A673 (cell line): ENCODE measurements around the gene ZSCAN30. TPM values are rescaled to one million over a fixed set of nuclear protein-coding genes. Genes with fewer than 3 reads are reported as not detected.
"Not testable (repeated sequence)": the region's sequence is repeated elsewhere in the genome, so short reads cannot be mapped to it uniquely, and the experiment has no call there.

Source experiments
- BruUV-seq: library from RNA; stranded (reverse); fragments of 400-500 nt; replicated peaks from 2 replicates; lab custom pipeline; 2021; lab: Mats Ljungman, UMichigan
- CTCF ChIA-PET: fragments of 300-600 bp; sonication (Branson Sonifier 250); formaldehyde crosslinking; loops from one replicate; lab custom pipeline; 2022; ENCODE audit warnings: antibody characterized with exemption; lab: Charles Lee
- POLR2A ChIA-PET: fragments of 300-600 bp; sonication (Branson Sonifier 250); formaldehyde crosslinking; loops from one replicate; lab custom pipeline; 2022; ENCODE audit warnings: antibody characterized with exemption; ENCODE audit not compliant: low non-redundant PET; lab: Charles Lee
- DNase-seq: peaks from one replicate; pipeline ENCODE4 v3.0.0-alpha.2; 2015; ENCODE audit warnings: low spot score
- H3K27ac ChIP-seq: fragments of 200-600 bp; sonication (generic); 2 replicates; pipeline ENCODE4 v1.5.1; 2016; ENCODE audit warnings: mixed run types, low read depth, mild to moderate bottlenecking, mixed read lengths, antibody characterized with exemption, low read length; ENCODE audit not compliant: poor library complexity, severe bottlenecking
- H3K27me3 ChIP-seq: fragments of 200-600 bp; sonication (generic); replicated peaks from 2 replicates; pipeline ENCODE4 v1.6.1; 2017; ENCODE audit warnings: mixed run types, low read depth, mild to moderate bottlenecking, mixed read lengths, antibody characterized with exemption, low read length; ENCODE audit not compliant: insufficient read depth, poor library complexity
- H3K36me3 ChIP-seq: fragments of 200-600 bp; sonication (generic); 2 replicates; pipeline ENCODE4 v1.6.1; 2016; ENCODE audit warnings: mixed run types, mild to moderate bottlenecking, mixed read lengths, antibody characterized with exemption, low read length; ENCODE audit not compliant: insufficient read depth, poor library complexity, severe bottlenecking
- H3K4me1 ChIP-seq: fragments of 200-600 bp; sonication (generic); 2 replicates; pipeline ENCODE4 v1.6.1; 2017; ENCODE audit warnings: mixed run types, mild to moderate bottlenecking, mixed read lengths, antibody characterized with exemption, low read length; ENCODE audit not compliant: insufficient read depth, poor library complexity, severe bottlenecking
- H3K4me3 ChIP-seq: fragments of 200-600 bp; sonication (generic); 2 replicates; pipeline ENCODE4 v1.5.1; 2016; ENCODE audit warnings: low read depth, mixed run types, mild to moderate bottlenecking, mixed read lengths, low read length; ENCODE audit not compliant: poor library complexity, severe bottlenecking
- H3K9me3 ChIP-seq: fragments of 200-600 bp; sonication (generic); 2 replicates; pipeline ENCODE4 v1.6.1; 2016; ENCODE audit warnings: mixed run types, low read depth, mild to moderate bottlenecking, mixed read lengths, antibody characterized with exemption, low read length; ENCODE audit not compliant: poor library complexity, severe bottlenecking
- EZH2 ChIP-seq: fragments of 200-600 bp; sonication (generic); IDR thresholded peaks from 2 replicates; pipeline ENCODE4 v1.6.1; 2017; ENCODE audit warnings: borderline replicate concordance, low read depth, mild to moderate bottlenecking, mixed read lengths, antibody characterized with exemption, low read length; ENCODE audit not compliant: poor library complexity, severe bottlenecking
- intact Hi-C: fragments of 100-400 bp; cut with micrococcal nuclease; formaldehyde crosslinking; loops from one replicate; pipeline ENCODE4 v1.10.0; 2022; ENCODE audit not compliant: unreplicated experiment
- total RNA-seq: library from RNA; stranded (reverse); gene quantifications from 2 replicates; pipeline ENCODE4 v1.2.3, GENCODE V29; 2021
- TF ChIP-seq, protein P1 (sequence below): fragments of 300-800, 200-600 bp; sonication (generic); conservative IDR thresholded peaks from 2 replicates; pipeline ENCODE4 v1.5.1; 2017; ENCODE audit warnings: low read depth, mild to moderate bottlenecking, antibody characterized with exemption, low read length, moderate library complexity, mixed read lengths

The ZSCAN30 gene
- total RNA-seq, 1 experiment from 2014 or later = 17.0 TPM

DNA sequence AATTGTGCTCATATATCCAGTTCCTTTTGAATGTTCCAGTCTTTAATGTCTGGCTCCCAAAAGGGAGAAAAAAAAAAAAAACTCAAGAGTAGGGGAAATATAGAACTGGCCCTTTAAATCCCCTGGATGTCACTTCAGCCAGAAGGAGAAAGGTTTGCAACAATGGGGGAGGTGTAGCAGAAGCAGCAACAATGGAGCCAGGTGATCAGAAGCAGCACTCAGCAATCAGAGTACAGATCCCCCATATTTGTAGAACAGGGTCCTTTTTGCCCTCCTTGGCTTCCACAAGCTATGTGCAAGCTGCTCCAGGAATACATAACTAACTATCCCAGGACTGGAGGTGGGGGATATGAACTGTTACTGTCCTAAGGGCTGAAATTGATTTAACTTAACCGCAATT lies 75.0 kb downstream of the ZSCAN30 start:
- no peak for TF ChIP-seq EZH2
- TF ChIP-seq, protein P1, sequence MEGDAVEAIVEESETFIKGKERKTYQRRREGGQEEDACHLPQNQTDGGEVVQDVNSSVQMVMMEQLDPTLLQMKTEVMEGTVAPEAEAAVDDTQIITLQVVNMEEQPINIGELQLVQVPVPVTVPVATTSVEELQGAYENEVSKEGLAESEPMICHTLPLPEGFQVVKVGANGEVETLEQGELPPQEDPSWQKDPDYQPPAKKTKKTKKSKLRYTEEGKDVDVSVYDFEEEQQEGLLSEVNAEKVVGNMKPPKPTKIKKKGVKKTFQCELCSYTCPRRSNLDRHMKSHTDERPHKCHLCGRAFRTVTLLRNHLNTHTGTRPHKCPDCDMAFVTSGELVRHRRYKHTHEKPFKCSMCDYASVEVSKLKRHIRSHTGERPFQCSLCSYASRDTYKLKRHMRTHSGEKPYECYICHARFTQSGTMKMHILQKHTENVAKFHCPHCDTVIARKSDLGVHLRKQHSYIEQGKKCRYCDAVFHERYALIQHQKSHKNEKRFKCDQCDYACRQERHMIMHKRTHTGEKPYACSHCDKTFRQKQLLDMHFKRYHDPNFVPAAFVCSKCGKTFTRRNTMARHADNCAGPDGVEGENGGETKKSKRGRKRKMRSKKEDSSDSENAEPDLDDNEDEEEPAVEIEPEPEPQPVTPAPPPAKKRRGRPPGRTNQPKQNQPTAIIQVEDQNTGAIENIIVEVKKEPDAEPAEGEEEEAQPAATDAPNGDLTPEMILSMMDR = no peak
- Histone ChIP-seq H3K36me3 (no peaks in the 10 kb centered on the region), H3K9me3 (no peaks in the 10 kb centered on the region), H3K27ac (no peak overlapping the region), H3K4me1 (no peaks in the 10 kb centered on the region), H3K4me3 (no peak overlapping the region), H3K27me3 (no peaks in the 10 kb centered on the region)
- CTCF ChIA-PET = no interaction called here
- no TSS peak for BruUV-seq
- DNase-seq = no peak
- POLR2A ChIA-PET = no interaction called here
- intact Hi-C loops = no loop called here

- H3K9me3 ChIP-seq, CTCF ChIA-PET, H3K27ac ChIP-seq, H3K4me3 ChIP-seq, H3K27me3 ChIP-seq, H3K4me1 ChIP-seq, POLR2A ChIA-PET, BruUV-seq, H3K36me3 ChIP-seq, DNase-seq, intact Hi-C loops: not testable (repeated sequence)
These were observed 84.1 kb downstream of the ZSCAN30 start for GRCh38 chr18:35205746-35206458.

- Histone ChIP-seq H3K27me3 (no peaks in the 10 kb centered on the region), H3K36me3 (no peaks in the 10 kb centered on the region), H3K9me3 (peaks cover 4% of the 10 kb centered on the region), H3K4me3 (no peak overlapping the region), H3K27ac (no peak overlapping the region), H3K4me1 (no peaks in the 10 kb centered on the region)
- no peak for DNase-seq
- BruUV-seq = no TSS peak
- CTCF ChIA-PET = no interaction called here
- no peak for TF ChIP-seq EZH2
- TF ChIP-seq, protein P1 = no peak
- intact Hi-C loops = no loop called here
- POLR2A ChIA-PET = no interaction called here
These were observed 84.8 kb downstream of the ZSCAN30 start for GRCh38 chr18:35205199-35205712.

GRCh38 chr18:35203067-35203466 lies 87.0 kb downstream of the ZSCAN30 start:
- no peaks in the 10 kb centered on the region for H3K27me3 ChIP-seq
- no peak for DNase-seq
- no TSS peak for BruUV-seq
- ChIA-PET CTCF (no interaction called here), POLR2A (no interaction called here)
- H3K36me3 ChIP-seq = no peaks in the 10 kb centered on the region
- no peaks in the 10 kb centered on the region for H3K4me1 ChIP-seq
- H3K9me3 ChIP-seq = peaks cover 4% of the 10 kb centered on the region
- intact Hi-C loops = no loop called here
- TF ChIP-seq, protein P1 = no peak
- TF ChIP-seq EZH2 = no peak
- H3K4me3 ChIP-seq = no peak overlapping the region
- H3K27ac ChIP-seq = no peak overlapping the region
